TTC549 (cell line): ENCODE results near the gene KMT2C.

ENCODE experiments used
- FAIRE-seq: peaks from 2 replicates; lab custom pipeline; 2012; peaks lifted over from hg19 to GRCh38; lab: Jason Lieb, UNC

KMT2C gene

DNA sequence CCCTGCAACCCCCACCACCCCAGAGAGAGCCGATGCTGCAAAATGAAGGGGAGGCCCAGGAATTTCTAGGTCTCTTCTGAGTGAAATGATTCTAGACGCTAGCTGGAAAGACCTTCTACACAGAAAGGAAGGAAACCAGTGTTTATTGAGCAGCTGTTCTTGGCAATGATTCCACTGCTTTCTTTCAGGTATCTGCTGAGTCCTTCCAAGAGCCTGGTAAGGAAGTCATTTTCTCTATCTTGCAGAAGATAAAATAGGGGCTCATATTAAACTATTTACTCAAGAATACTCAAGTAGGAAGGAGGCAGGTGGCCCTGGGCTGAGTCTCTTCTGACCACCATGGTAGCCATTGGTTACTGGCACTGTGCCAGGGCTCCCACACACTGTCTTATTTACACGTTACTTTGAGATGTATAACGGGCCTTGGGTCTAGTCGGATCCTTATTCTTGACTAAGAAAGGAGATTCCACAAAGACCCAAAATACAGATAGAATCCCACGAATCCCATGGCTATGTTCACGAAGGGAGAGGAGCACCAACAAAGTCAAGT is 298.3 kb downstream of the KMT2C start:
- no peak for FAIRE-seq

- FAIRE-seq, result no peak
These were observed 299.1 kb downstream of the KMT2C start for GRCh38 chr7:152136686-152137085.

DNA sequence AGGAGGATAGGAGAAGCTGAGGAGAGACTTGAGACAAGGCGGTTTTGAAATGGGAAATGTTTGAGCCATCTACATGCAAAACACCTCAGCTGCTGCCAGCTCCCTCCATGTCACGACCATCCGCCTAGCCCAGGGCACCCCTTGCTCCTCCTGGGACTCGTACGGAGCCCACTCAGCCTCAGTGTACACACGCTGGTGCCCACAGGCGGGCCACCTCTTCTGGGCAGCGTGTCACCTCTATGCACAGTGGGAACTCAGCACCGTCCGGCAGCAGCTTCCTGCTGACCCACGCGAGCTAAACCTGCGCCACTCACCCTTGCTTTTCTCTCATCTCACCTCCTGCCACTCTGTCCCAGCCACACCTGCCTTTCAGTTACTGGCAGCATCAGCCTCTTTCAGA is 302.0 kb downstream of the KMT2C start:
- FAIRE-seq, result no peak

- FAIRE-seq, result no peak
These were observed 303.0 kb downstream of the KMT2C start for GRCh38 chr7:152132812-152133211.

DNA sequence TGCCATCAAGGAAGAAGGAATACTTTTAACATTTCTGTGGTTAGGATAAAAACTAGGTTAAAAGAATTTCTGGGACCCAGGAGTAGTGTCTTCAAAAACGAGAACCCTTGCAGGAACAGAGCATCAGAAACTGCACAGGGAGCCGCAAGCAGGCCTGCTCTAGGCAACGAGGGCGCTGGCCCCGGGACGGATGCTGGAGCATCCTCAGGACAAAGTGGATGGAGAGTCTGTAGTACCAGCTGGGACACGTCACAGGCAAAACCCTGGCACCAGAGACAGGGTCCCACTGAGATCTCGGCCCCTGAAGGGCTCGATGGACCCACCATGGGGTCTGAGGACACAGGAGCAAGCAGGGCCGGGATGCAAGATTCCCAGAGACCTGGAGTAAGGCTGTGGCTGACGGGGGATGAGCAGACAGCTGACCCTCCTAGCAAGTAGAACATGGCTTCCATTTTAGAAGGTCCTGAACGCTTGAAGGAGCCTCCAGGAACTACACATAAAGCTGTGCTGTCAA is 303.8 kb downstream of the KMT2C start:
- FAIRE-seq, result no peak

- FAIRE-seq, result no peak
These were observed 304.9 kb downstream of the KMT2C start for GRCh38 chr7:152130658-152131590.

- no peak for FAIRE-seq
These were observed 306.1 kb downstream of the KMT2C start for GRCh38 chr7:152129682-152130081.

DNA sequence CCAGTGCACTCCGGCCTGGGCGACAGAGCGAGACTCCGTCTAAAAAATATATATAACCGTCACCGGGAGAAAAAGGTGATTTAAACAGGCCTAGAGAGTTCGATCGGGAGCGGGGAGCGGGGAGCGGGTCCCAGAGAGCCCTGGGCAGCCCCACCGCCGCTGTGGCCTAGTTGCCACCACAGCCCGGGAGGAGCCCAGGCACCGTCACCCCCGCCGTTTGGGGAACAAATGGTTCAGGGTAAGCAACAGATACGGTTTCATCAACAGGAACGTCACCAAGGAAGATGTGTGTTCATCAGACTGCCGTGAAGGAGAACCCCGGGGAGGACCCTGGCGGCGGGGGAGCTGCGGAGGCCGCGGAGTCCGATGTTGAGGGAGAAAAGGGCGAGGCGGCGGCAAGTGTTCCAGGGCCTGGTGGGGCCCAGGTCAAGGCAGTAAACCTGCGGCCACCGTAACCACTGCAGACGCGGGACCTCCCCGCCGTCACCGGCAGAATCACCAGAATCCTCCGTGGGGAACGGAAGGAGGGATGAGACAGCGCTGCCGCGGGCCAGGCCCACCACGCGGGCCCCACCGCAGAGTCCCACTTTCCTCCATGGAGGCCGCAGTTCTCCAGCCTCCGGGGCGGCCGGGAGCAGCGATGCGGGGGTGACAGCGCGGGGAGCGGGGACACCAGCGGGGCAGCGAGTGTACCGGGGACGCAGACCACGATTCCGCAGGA is 306.9 kb downstream of the KMT2C start:
- FAIRE-seq, result no peak

GRCh38 chr7:152128252-152128651 is 307.6 kb downstream of the KMT2C start:
- FAIRE-seq, result no peak

- no peak for FAIRE-seq
These were observed 308.6 kb downstream of the KMT2C start for GRCh38 chr7:152127229-152127628.

- FAIRE-seq, result no peak
These were observed 309.1 kb downstream of the KMT2C start for GRCh38 chr7:152126741-152127140.

- FAIRE-seq, result no peak
These were observed 313.3 kb downstream of the KMT2C start for GRCh38 chr7:152122540-152122939.

DNA sequence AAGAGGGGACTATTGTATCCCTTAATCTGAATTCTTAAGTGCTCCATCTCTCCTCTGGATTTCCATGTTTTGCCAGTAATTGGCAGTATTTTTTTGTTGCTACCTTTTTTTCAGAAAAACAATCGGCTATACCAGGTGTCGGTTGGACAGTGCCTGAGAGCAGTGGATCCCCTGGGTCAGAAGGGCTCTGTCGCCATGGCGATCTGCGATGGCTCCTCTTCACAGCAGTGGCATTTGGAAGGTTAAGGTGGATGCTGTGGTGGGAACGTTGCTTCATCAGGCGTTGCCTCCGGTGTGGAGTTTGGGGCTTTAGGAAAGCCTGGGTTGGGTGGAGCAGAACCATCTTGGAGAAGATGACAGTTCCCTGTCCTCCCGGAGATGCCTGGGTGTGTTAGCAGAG is 314.4 kb downstream of the KMT2C start:
- no peak for FAIRE-seq

DNA sequence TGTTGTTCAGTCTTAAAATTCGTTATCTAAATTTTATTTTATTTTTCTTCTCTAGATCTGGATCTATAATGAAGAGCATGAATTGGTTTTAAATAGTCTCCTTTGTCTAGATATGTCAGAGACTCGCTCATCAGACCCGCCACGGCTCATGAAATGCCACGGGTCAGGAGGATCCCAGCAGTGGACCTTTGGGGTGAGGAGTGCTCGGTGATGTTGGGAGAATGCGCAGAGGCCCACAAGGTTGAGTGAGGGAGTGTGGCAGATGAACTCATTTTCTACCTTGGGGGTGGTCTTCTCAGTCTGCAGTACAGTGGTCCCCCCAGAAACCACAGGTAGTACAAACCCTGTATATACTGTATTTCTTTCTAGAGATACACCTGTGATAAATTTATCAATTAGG is 315.0 kb downstream of the KMT2C start:
- FAIRE-seq, result no peak

DNA sequence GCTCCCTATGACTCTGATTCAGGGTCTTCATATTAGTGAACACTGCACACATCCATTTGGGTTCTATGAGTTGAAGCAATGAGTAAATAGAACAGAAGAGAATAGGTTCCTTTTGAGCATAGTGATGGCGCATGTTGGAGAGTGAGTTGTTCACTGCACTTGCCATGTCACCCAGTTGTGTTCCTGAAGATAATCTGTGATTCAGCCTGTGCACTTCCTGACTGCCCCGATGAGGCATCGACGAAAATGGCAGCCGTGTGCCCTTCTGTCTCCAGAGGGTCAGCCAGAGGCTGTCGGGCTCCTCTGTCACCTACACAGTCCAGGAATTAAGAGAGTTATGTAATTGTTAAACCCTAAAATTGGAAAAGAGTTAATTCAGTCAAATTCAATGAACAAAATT is 315.6 kb downstream of the KMT2C start:
- no peak for FAIRE-seq

- FAIRE-seq, result no peak
These were observed 318.4 kb downstream of the KMT2C start for GRCh38 chr7:152117356-152117755.

DNA sequence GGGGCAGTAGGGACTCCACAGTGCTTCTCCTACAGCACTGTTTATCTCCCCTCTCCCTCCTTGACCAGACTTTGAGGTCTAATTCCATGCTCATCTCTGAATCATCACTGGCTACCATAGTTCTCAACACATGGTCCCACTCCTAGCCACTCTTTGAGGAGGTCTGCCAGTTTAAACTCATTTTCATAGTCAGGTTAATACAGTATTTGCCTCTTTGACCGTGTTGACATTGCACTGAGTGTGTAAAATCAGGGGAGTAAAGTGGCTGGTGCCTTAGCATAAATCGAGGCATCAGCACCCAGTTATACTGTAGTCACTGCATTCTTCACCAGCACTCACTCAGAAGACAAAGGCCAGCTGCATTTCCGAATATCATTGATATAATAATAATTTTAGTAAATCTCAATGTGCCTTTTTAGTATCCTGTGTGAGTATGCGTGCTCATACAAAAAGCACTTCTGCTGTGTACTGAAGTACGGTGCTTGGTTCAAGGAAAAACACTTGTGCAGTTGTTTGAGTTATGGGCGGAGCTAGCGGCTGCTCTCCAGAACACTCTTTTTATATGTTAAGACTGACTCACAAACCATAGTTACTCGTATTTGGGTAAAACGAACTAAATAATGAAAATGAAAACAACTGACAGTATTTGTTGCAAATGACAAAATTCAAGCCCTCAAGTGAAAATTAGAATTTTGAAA is 320.6 kb downstream of the KMT2C start:
- FAIRE-seq, result no peak

DNA sequence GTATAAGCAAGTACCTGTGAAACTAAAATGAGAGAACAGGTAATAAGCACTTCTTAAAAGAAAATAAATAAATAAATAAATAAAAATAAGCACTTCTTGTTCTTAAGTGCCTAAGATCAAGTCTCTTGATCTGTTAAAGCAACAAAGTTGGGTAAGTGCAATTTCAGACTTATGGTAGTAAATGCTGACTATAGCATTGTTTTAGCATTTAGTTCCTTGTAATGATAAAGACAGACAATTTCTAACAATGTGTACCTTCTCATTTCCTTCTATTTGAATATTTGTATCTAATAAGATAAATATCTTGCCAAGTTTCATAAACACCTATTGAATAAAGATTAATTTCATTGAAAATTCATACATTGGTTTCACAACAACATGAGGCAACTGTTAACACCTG is 323.0 kb downstream of the KMT2C start:
- no peak for FAIRE-seq

DNA sequence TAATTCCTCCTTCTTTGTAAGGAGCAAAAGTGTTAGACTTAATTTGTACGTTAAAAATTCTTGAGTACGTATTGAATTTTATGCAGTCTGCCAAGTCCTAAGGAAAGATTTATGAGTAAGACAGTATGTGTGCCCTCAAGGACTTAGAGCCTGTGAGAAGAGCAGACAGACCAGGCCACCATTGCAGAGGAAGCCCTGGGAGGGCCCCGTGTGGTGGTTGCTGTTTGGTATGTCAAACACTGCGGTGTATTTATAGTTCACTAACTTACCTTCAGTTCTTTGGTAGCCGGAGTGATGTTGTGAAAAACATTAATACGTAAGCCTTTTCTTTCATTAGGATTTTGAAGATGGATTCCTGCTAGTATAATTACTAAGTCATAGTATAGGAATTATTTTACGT is 327.4 kb downstream of the KMT2C start:
- FAIRE-seq, result no peak

GRCh38 chr7:152107945-152108344 is 327.9 kb downstream of the KMT2C start:
- no peak for FAIRE-seq

- FAIRE-seq, result no peak
These were observed 328.8 kb downstream of the KMT2C start for GRCh38 chr7:152106990-152107389.

DNA sequence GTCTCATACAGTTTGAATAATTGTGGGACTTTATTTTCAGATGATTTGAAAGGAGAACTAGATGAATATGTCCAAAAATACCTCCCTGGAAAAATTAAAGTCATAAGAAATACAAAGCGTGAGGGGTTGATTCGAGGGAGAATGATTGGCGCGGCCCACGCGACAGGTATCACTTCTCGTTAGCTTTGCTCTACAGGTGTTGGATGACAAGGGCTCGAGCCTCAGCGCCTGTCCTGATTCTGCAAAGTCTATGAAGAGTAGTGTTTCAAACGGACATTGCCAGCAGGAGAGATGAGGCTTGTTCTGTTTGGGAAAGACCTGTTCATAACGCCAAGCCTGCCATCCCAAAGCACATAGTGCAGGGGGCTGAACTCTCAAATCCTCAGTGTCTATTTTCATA is 330.6 kb downstream of the KMT2C start:
- FAIRE-seq, result no peak
